TTC549 (cell line): ENCODE results near the gene SRSF2.
"Not testable (repeated sequence)": the region's sequence is repeated elsewhere in the genome, so short reads cannot be mapped to it uniquely, and the experiment has no call there.

Source experiments
- FAIRE-seq: peaks from 2 replicates; lab custom pipeline; 2012; peaks lifted over from hg19 to GRCh38; lab: Jason Lieb, UNC

SRSF2 gene

GRCh38 chr17:76737082-76737675 is at the start of gene SRSF2:
TSS of gene SRSF2 (minus strand) at chr17:76737331. CDS start at chr17:76737160, 171 bp downstream.
- peak; percentile 81 for FAIRE-seq

GRCh38 chr17:76784926-76785325 is 47.8 kb upstream of the SRSF2 start:
- FAIRE-seq: no peak

GRCh38 chr17:76783146-76783545 is 46.0 kb upstream of the SRSF2 start:
- no peak for FAIRE-seq

GRCh38 chr17:76781056-76781982 is 44.2 kb upstream of the SRSF2 start:
- no peak for FAIRE-seq

- no peak for FAIRE-seq
Observed at GRCh38 chr17:76775021-76775600, 38.0 kb upstream of the SRSF2 start.

GRCh38 chr17:76772842-76773525 is 35.9 kb upstream of the SRSF2 start:
- FAIRE-seq: no peak

GRCh38 chr17:76758570-76758969 is 21.4 kb upstream of the SRSF2 start:
- FAIRE-seq: no peak

GRCh38 chr17:76757256-76757655 is 20.1 kb upstream of the SRSF2 start:
- FAIRE-seq: no peak

GRCh38 chr17:76755285-76755684 is 18.2 kb upstream of the SRSF2 start:
- FAIRE-seq: no peak

- FAIRE-seq: no peak
Observed at GRCh38 chr17:76753061-76753961, 16.2 kb upstream of the SRSF2 start.

GRCh38 chr17:76752006-76752405 is 14.9 kb upstream of the SRSF2 start:
- FAIRE-seq: no peak

GRCh38 chr17:76751416-76751993 is 14.4 kb upstream of the SRSF2 start:
- no peak for FAIRE-seq

GRCh38 chr17:76748657-76749056 is 11.5 kb upstream of the SRSF2 start:
- FAIRE-seq: no peak

- FAIRE-seq: no peak
Observed at GRCh38 chr17:76747716-76748363, 10.7 kb upstream of the SRSF2 start.

GRCh38 chr17:76745785-76746184 is 8.7 kb upstream of the SRSF2 start:
- FAIRE-seq: not testable (repeated sequence)

- FAIRE-seq: no peak
Observed at GRCh38 chr17:76744747-76745146, 7.6 kb upstream of the SRSF2 start.

GRCh38 chr17:76742958-76743357 is 5.8 kb upstream of the SRSF2 start:
- FAIRE-seq: no peak

- FAIRE-seq: no peak
Observed at GRCh38 chr17:76740329-76741118, 3.4 kb upstream of the SRSF2 start.

GRCh38 chr17:76739568-76740115 is 2.5 kb upstream of the SRSF2 start:
- FAIRE-seq: not testable (repeated sequence)

GRCh38 chr17:76738468-76738850 is 1.3 kb upstream of the SRSF2 start:
- FAIRE-seq: no peak
